ENCODE data around the gene DNAJC15.

GRCh38 chr13:43136920-43137575 is 113.7 kb downstream of the DNAJC15 start:
- TF ChIP-seq CTCF (conservative IDR thresholded peaks at IDR 0.05; ENCODE audit: low read depth, low read length) (no peak), EZH2 (IDR thresholded peaks at IDR 0.05; ENCODE audit: low read length, unreplicated experiment) (no peak)
